ENCODE data around the gene RPTOR. TPM values are rescaled to one million over a fixed set of nuclear protein-coding genes. Genes with fewer than 3 reads are reported as not detected.

RPTOR gene
- total and polyA plus RNA-seq, 2 donors (not counting 3 experiments of a cell fraction or from before 2014, with no cell fraction given): 10.7 to 41.8 TPM

DNA sequence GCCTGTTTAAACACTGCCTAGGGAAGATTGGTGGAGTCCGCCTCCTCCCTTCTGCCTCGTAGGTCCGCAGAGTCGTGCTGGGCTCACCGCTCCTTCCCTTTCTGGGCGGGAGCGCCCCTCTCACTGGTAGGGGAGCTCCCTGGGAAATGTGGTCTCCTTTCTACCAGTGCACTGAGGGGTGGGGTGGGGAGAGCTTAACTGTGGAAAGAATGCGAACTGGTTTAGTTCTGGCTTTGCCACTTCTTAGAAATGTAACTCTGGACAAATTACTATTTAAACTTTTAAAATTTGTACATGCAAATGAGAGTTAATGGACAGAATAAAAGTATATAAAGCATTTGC is 105.7 kb downstream of the RPTOR start:
- peaks cover 21% of the 10 kb centered on the region for H3K79me2 ChIP-seq (ENCODE audit: control insufficient read depth, insufficient read depth, low read length)
- no peak overlapping the region for H2AFZ ChIP-seq (ENCODE audit: low read depth, low read length)
- no peaks in the 10 kb centered on the region for H3K36me3 ChIP-seq (ENCODE audit: control insufficient read depth in 2 of 2, extremely low read depth in 1 of 2, insufficient read depth in 2 of 2, low read length in 2 of 2)
- FAIRE-seq (no peak), DNase-seq (ENCODE audit: low read depth, low spot score) (no peak)
- no peaks in the 10 kb centered on the region for H3K9me3 ChIP-seq (replicated peaks; ENCODE audit: control insufficient read depth, insufficient read depth, low read length)
- H3K27me3 ChIP-seq (ENCODE audit: control insufficient read depth in 2 of 2, insufficient read depth in 2 of 2, low read length in 2 of 2): no peaks in the 10 kb centered on the region
- H4K20me1 ChIP-seq (replicated peaks; ENCODE audit: control insufficient read depth, extremely low read depth, insufficient read depth, low read length): no peaks in the 10 kb centered on the region
- intact Hi-C loops (cut with micrococcal nuclease) (loop anchor here (2.0 kb wide), 1 partner anchor 76 kb away; no protein-coding TSS in a partner anchor), dilution Hi-C loops (cut with MboI; ENCODE audit: extremely low pct_ligation_motif_present, low sequenced_read_pairs) (no loop called here)
- ChIA-PET POLR2A (no interaction called here), CTCF (interaction anchor here (0.8 to 1.5 kb wide), 8 partner anchors 12 to 277 kb away, joined by 3 to 7 read pairs (median 3); no protein-coding TSS in a partner anchor)
- peak overlapping the region; percentile 4 for H3K27ac ChIP-seq (ENCODE audit: insufficient read depth, low read depth, low read length)
- TF ChIP-seq GATA2 (IDR thresholded peaks at IDR 0.05; ENCODE audit: insufficient read depth, insufficient read length, low read depth, low read length): no peak
- no peaks in the 10 kb centered on the region for H3K9me1 ChIP-seq (replicated peaks; ENCODE audit: control insufficient read depth, extremely low read depth, insufficient read depth, low read length)
- peaks cover 9% of the 10 kb centered on the region for H3K4me1 ChIP-seq (ENCODE audit: control insufficient read depth, extremely low read depth, insufficient read depth, low read length)
- H3K4me2 ChIP-seq (ENCODE audit: insufficient read depth, low read length): no peak overlapping the region
- H3K4me3 ChIP-seq (replicated peaks in 1 of 3; ENCODE audit: insufficient read depth in 1 of 3, low read depth in 1 of 3, low read length in 3 of 3): no peak overlapping the region
- H3K9ac ChIP-seq (replicated peaks; ENCODE audit: extremely low read depth, insufficient read depth, low read length): no peak overlapping the region
- BruUV-seq (replicated peaks): no TSS peak

DNA sequence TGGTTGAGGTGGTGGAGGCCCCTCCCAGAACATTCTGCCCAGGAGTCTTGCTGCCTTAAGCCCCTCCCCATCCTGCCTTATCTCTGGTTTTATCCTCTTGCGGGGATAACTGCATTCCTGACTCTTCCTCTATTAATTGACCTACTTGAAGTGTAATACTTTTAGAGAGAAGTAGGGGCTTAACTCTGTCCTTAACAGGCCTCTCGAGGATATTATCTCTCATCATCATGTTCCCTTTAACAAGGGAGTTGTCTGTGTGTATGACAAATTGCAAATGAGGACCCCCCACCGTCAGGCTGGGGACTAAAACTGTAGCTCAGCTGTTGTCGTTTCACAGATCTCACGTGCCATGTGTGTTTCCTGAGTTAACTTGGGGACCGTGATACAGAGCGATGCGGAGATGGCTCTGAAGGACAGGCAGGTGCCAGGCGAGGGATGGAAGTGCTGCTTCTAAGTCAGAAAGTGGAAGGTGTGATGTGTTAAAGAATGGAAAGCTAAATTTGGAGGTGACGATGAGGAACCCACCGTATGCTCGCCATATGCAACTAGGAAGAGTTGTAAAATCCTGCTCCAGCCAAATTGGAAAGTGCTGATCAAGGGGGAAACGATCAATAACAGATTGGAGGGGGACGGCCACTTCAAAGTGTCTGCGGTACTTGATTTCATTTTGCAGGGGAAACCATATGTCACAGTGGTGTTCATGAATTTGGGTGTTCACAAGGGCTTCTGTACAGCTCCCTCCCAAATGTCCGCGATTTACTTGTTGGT is 106.3 kb downstream of the RPTOR start:
- Histone ChIP-seq H3K27ac (ENCODE audit: insufficient read depth, low read depth, low read length) (no peak overlapping the region), H3K27me3 (ENCODE audit: control insufficient read depth in 2 of 2, insufficient read depth in 2 of 2, low read length in 2 of 2) (no peaks in the 10 kb centered on the region), H3K36me3 (ENCODE audit: control insufficient read depth in 2 of 2, extremely low read depth in 1 of 2, insufficient read depth in 2 of 2, low read length in 2 of 2) (no peaks in the 10 kb centered on the region), H2AFZ (ENCODE audit: low read depth, low read length) (no peak overlapping the region), H4K20me1 (replicated peaks; ENCODE audit: control insufficient read depth, extremely low read depth, insufficient read depth, low read length) (no peaks in the 10 kb centered on the region), H3K4me1 (ENCODE audit: control insufficient read depth, extremely low read depth, insufficient read depth, low read length) (peaks cover 9% of the 10 kb centered on the region), H3K79me2 (ENCODE audit: control insufficient read depth, insufficient read depth, low read length) (peaks cover 25% of the 10 kb centered on the region), H3K9me3 (replicated peaks; ENCODE audit: control insufficient read depth, insufficient read depth, low read length) (no peaks in the 10 kb centered on the region), H3K9ac (replicated peaks; ENCODE audit: extremely low read depth, insufficient read depth, low read length) (no peak overlapping the region), H3K9me1 (replicated peaks; ENCODE audit: control insufficient read depth, extremely low read depth, insufficient read depth, low read length) (no peaks in the 10 kb centered on the region), H3K4me2 (ENCODE audit: insufficient read depth, low read length) (no peak overlapping the region), H3K4me3 (replicated peaks in 1 of 3; ENCODE audit: insufficient read depth in 1 of 3, low read depth in 1 of 3, low read length in 3 of 3) (no peak overlapping the region)
- intact Hi-C loops (cut with micrococcal nuclease): loop anchor here (2.0 kb wide), 1 partner anchor 76 kb away; no protein-coding TSS in a partner anchor
- dilution Hi-C loops (cut with MboI; ENCODE audit: extremely low pct_ligation_motif_present, low sequenced_read_pairs): no loop called here
- no peak for TF ChIP-seq JUN (IDR thresholded peaks at IDR 0.05; ENCODE audit: borderline replicate concordance, insufficient read depth, insufficient read length, low read depth)
- TF ChIP-seq MYC (IDR thresholded peaks at IDR 0.05; ENCODE audit: low read depth, low read length): no peak
- no peak for TF ChIP-seq FOS (IDR thresholded peaks at IDR 0.05; ENCODE audit: borderline replicate concordance, insufficient read depth, low read length)
- TF ChIP-seq POLR2AphosphoS5 (IDR thresholded peaks at IDR 0.05; ENCODE audit: insufficient read depth, low read depth, low read length): no peak
- TF ChIP-seq, protein P1, sequence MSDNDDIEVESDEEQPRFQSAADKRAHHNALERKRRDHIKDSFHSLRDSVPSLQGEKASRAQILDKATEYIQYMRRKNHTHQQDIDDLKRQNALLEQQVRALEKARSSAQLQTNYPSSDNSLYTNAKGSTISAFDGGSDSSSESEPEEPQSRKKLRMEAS (IDR thresholded peaks at IDR 0.05; ENCODE audit: insufficient read depth, insufficient read length): no peak
- POLR2A ChIA-PET: no interaction called here
- FAIRE-seq (no peak), DNase-seq (ENCODE audit: low read depth, low spot score) (no peak)
- CTCF ChIA-PET: interaction anchor here (0.8 to 1.5 kb wide), 4 partner anchors 13 to 249 kb away, joined by 3 to 7 read pairs (median 4); no protein-coding TSS in a partner anchor
- BruUV-seq (replicated peaks): no TSS peak

Data from endothelial cell of umbilical vein (primary cell).